ENCODE data around the gene SYT17. TPM values are rescaled to one million over a fixed set of nuclear protein-coding genes. Genes with fewer than 3 reads are reported as not detected.

SYT17 gene
- total RNA-seq, 4 donors from 2014 or later = 4.2 to 9.0 (median 6.3) TPM

DNA sequence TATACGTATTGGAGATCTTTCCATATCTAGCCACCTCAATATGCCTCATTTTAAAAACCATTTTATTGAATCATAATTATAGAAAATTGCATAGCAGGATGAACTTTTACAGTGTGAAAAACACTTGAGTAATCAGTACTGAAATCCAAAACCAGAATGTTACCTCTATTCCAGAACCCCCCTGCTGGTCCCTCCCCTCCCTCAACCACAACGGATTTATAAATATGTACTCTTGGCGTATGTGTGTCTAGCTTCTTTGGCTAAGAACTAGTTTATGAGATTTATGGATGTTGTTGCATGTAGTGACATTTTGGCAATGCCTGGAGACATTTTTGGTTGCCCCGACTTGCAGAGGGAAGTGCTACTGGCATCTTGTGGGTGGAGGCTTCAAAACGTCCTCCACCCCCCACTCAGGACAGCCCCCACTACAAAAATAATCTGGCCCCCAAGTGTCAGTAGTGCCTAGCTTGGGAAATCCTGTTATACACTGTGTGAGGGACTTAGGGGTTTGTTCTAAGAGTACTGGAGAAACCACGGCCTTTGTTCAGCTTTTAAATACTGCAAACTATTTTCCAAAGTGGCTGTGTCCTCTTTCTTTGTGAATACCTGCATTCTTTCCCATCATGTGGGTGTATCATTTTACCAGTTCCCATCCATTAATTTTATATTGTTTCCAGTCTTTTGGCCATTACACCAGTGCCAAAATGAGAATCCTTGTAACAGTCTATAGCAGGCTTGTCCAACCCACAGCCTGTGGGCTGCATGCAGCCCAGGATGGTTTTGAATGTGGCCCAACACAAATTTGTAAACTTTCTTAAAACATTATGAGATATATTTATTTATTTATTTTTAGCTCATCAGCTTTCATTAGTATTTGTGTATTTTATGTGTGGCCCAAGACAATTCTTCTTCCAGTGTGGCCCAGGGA is 30.6 kb upstream of the SYT17 start:
- no peak for ATAC-seq
- 29 to 40% methylated on average over 4 to 5 of the region's 6 CpGs for WGBS, 2 donors (ENCODE audit: low coverage in 1 of 2)
- Histone ChIP-seq H3K27ac (peak overlapping the region in 1 of 4 donors; percentile 10), H3K27me3 (no peaks in the 10 kb centered on the region), H3K4me3 (no peak overlapping the region), H3K4me1 (peaks cover 0 to 37% (median 11%) of the 10 kb centered on the region in 3 donors), H3K36me3 (no peaks in the 10 kb centered on the region), H3K9me3 (no peaks in the 10 kb centered on the region)
- TF ChIP-seq POLR2AphosphoS5 (IDR thresholded peaks at IDR 0.05) (no peak), EP300 (IDR thresholded peaks at IDR 0.05) (no peak), POLR2A (IDR thresholded peaks at IDR 0.05) (no peak)
- TF ChIP-seq, protein P1, sequence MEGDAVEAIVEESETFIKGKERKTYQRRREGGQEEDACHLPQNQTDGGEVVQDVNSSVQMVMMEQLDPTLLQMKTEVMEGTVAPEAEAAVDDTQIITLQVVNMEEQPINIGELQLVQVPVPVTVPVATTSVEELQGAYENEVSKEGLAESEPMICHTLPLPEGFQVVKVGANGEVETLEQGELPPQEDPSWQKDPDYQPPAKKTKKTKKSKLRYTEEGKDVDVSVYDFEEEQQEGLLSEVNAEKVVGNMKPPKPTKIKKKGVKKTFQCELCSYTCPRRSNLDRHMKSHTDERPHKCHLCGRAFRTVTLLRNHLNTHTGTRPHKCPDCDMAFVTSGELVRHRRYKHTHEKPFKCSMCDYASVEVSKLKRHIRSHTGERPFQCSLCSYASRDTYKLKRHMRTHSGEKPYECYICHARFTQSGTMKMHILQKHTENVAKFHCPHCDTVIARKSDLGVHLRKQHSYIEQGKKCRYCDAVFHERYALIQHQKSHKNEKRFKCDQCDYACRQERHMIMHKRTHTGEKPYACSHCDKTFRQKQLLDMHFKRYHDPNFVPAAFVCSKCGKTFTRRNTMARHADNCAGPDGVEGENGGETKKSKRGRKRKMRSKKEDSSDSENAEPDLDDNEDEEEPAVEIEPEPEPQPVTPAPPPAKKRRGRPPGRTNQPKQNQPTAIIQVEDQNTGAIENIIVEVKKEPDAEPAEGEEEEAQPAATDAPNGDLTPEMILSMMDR (IDR thresholded peaks at IDR 0.05) = no peak

DNA sequence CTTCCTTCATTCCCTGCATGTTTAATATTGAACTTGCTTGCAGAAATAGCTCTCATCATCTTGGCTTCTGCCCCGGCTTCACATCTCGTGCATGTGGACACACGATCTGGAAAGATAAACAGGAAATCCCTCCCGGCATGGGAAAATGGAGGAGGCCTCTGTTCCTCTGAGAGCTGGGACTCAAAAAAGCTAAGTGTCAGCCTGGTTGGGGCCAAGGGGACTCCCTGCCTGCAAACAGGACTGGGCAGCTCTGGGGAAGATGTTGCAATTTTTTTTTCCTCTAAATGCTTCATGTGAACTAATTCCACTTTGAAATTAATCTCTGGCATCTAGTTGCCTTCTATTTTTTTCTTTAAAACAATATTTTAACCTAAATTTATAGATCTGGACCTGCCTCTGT is 29.4 kb upstream of the SYT17 start:
- peak; percentile 90 for ATAC-seq
- 0 to 4% methylated on average over 1 to 4 of the region's 4 CpGs for WGBS, 2 donors (ENCODE audit: low coverage in 1 of 2)
- TF ChIP-seq POLR2AphosphoS5 (IDR thresholded peaks at IDR 0.05) = no peak
- no peak for TF ChIP-seq POLR2A (IDR thresholded peaks at IDR 0.05)
- TF ChIP-seq EP300 (IDR thresholded peaks at IDR 0.05) = no peak
- H3K9me3 ChIP-seq = no peaks in the 10 kb centered on the region
- H3K27ac ChIP-seq = peak overlapping the region in 1 of 4 donors; percentile 10
- H3K4me3 ChIP-seq = no peak overlapping the region
- H3K27me3 ChIP-seq = peaks cover 2% of the 10 kb centered on the region
- H3K36me3 ChIP-seq = no peaks in the 10 kb centered on the region
- H3K4me1 ChIP-seq = peaks cover 0 to 37% (median 11%) of the 10 kb centered on the region in 3 donors

DNA sequence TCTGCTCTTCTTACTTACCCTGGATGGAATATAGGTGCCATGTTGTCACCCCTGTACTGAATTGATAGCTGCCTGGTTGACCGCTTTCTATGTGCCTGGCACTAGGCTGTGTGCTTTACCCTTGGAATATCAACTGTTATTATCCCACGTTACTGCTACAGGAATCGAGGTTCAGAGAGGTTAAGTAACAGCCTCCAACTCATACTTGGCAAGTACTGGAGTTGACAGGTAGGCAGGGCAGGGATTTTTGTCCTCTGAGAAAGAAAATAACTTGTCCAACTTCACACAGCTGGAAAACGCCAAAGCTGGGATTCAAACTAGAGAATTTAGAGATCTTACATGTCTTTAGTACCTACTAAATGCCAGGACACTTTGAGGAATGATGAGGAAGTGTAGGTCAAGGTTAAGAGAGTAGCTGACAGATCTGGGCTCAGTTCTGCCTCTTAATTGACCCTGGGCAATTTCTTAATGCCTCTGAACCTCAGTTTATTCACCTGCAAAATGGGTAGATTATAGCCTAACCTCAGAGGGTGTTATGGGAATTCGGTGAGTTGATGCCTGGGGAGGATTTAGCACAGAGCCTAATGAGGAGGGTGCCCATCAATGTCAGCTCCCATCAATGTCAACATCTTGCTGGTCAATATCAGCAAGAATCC is 28.5 kb upstream of the SYT17 start:
- Histone ChIP-seq H3K9me3 (no peaks in the 10 kb centered on the region), H3K4me1 (peaks cover 0 to 37% (median 11%) of the 10 kb centered on the region in 3 donors), H3K36me3 (no peaks in the 10 kb centered on the region), H3K4me3 (no peak overlapping the region), H3K27me3 (peaks cover 6% of the 10 kb centered on the region), H3K27ac (peak overlapping the region in 1 of 4 donors; percentile 10)
- ATAC-seq = no peak
- 75 to 79% methylated on average over 3 to 4 of the region's 5 CpGs for WGBS, 2 donors (ENCODE audit: low coverage in 1 of 2)
- TF ChIP-seq EP300 (IDR thresholded peaks at IDR 0.05) (no peak), POLR2A (IDR thresholded peaks at IDR 0.05) (no peak), POLR2AphosphoS5 (IDR thresholded peaks at IDR 0.05) (no peak)
- TF ChIP-seq, protein P1 (IDR thresholded peaks at IDR 0.05) = no peak

DNA sequence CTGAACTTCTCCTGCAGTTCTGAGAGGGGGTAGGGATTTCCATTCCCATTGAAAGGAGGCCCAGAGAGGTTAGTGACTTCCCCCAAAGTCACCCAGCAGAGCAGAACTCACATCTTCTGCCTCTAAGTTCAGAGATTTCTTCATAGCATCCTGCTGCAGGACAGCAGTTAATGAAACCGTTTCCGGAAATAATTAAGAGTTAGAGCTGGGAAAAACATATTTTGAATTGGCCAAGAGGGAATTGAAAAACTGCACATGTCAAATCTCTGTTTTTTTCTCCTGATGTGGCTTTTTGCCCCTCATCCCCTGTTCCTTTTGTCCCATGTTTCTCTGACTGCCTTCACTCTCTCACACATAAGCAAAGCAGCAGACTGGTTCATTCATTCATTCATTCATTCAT is 27.6 kb upstream of the SYT17 start:
- H3K9me3 ChIP-seq = no peaks in the 10 kb centered on the region
- H3K27ac ChIP-seq = no peak overlapping the region
- peaks cover 0 to 37% (median 11%) of the 10 kb centered on the region in 3 donors for H3K4me1 ChIP-seq
- no peaks in the 10 kb centered on the region for H3K36me3 ChIP-seq
- H3K27me3 ChIP-seq = peaks cover 6% of the 10 kb centered on the region
- no peak for ATAC-seq
- no peak for TF ChIP-seq POLR2A (IDR thresholded peaks at IDR 0.05)
- no peak for TF ChIP-seq EP300 (IDR thresholded peaks at IDR 0.05)
- no peak for TF ChIP-seq POLR2AphosphoS5 (IDR thresholded peaks at IDR 0.05)
- TF ChIP-seq, protein P1 (IDR thresholded peaks at IDR 0.05) = no peak
- 55% methylated on average over 2 of the region's 2 CpGs; no CpG with 5 or more reads in 1 of the 2 donors for WGBS, 2 donors (ENCODE audit: low coverage in 1 of 2)
- no peak overlapping the region for H3K4me3 ChIP-seq

DNA sequence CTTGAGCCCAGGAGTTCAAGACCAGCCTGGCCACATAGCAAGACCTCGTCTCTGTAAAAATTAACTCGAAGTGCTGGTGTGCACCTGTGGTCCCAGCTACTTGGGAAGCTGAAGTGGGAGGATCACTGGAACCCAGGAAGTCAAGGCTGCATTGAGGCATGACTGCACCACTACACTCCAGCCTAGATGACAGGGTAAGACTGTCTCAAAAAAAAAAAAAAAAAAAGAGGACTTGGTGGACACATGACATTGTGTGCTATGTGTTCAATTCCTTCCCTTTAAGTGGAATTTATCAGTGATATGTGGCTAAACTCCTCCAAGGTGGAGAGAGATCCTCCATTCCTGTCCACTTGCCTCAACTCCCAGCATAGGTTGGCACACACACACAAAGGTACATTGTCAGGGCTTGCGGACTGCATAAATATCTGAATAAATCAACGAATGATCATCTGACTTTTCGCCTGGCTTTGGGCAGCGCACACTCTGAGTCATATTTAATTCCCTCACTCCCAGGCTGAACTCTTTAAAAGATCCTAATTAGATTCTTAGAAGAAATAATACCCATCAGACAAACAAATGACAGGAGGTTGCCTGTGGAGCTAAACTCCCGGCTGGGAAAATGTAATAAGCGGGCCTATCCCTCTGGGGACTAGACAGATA is 25.0 kb upstream of the SYT17 start:
- Histone ChIP-seq H3K4me1 (peaks cover 0 to 13% (median 0%) of the 10 kb centered on the region in 3 donors), H3K9me3 (peaks cover 0 to under 1% (median 0%) of the 10 kb centered on the region in 3 donors), H3K4me3 (no peak overlapping the region), H3K36me3 (no peaks in the 10 kb centered on the region), H3K27me3 (peaks cover 6% of the 10 kb centered on the region), H3K27ac (no peak overlapping the region)
- 86 to 92% methylated on average over 5 to 6 of the region's 8 CpGs for WGBS, 2 donors (ENCODE audit: low coverage in 1 of 2)
- ATAC-seq = no peak
- TF ChIP-seq POLR2A (IDR thresholded peaks at IDR 0.05) (no peak), EP300 (IDR thresholded peaks at IDR 0.05) (no peak)
